K562 (cell line): ENCODE results near the gene STK24. TPM values are rescaled to one million over a fixed set of nuclear protein-coding genes. Genes with fewer than 3 reads are reported as not detected.

Experiments
- ATAC-seq: fragments of 200-7000 bp; cut with Tn5 transposase; 3 replicates; pipeline ENCODE4 v1.9.1; 2020; ENCODE audit warnings: moderate library complexity
- BruUV-seq: library from RNA; stranded (reverse); fragments of 400-500 nt; replicated peaks from 2 replicates; lab custom pipeline; 2021; lab: Mats Ljungman, UMichigan
- CTCF ChIA-PET: fragments of 300-600 bp; formaldehyde crosslinking; extraction: SDS; loops from one replicate; lab custom pipeline; 2021; ENCODE audit warnings: low intra/inter-chr PET ratio; lab: Yijun Ruan, JAX
- POLR2A ChIA-PET: fragments of 300-600, 350-650 bp; sonication (Branson Sonifier 250); formaldehyde crosslinking; extraction: SDS; loops from one replicate; lab custom pipeline; 2021; ENCODE audit warnings: antibody characterized with exemption, inconsistent platforms; lab: Yijun Ruan, JAX
- DNase-seq, 4 experiments: peaks; one replicate each; pipeline versions ENCODE4 v3.0.0 to v3.0.0-alpha.2; 2011 to 2018; ENCODE audit warnings: low spot score in 3 of 4, mixed read lengths in 3 of 4; ENCODE audit errors: extremely low read depth in 1 of 4
- FAIRE-seq: peaks from 2 replicates; lab custom pipeline; 2011; peaks lifted over from hg19 to GRCh38; lab: Jason Lieb, UNC
- H2AFZ ChIP-seq: 2 replicates; pipeline ENCODE4 v1.6.0; 2011; ENCODE audit warnings: low read depth, low read length, control low read depth, inconsistent platforms
- H3K27ac ChIP-seq: fragments of 200-600 bp; 3 replicates; pipeline ENCODE4 v1.8.0; 2011; ENCODE audit warnings: low read depth, mild to moderate bottlenecking, control low read depth, inconsistent platforms, low read length, moderate library complexity, mixed read lengths; ENCODE audit errors: extremely low read depth
- H3K27me3 ChIP-seq, 2 experiments: fragments of 300-600 bp in 1 of 2; 2 replicates in 1 of 2; 3 replicates in 1 of 2; pipeline versions ENCODE4 v1.6.0 to v1.8.0; 2011; ENCODE audit warnings: inconsistent platforms in 2 of 2, low read length in 2 of 2, mild to moderate bottlenecking in 1 of 2, mixed read lengths in 1 of 2, moderate library complexity in 1 of 2; ENCODE audit not compliant: control insufficient read depth in 2 of 2, insufficient read depth in 2 of 2
- H3K36me3 ChIP-seq: fragments of 300-600 bp; 3 replicates; pipeline ENCODE4 v1.8.0; 2011; ENCODE audit warnings: mild to moderate bottlenecking, low read length, inconsistent platforms; ENCODE audit not compliant: control insufficient read depth, insufficient read depth
- H3K4me1 ChIP-seq, 2 experiments: fragments of 200-600 bp in 1 of 2; replicated peaks in 1 of 2; 2 replicates in 1 of 2; 3 replicates in 1 of 2; pipeline versions ENCODE4 v1.5.1 to v1.8.0; 2011; ENCODE audit warnings: inconsistent platforms in 2 of 2, low read length in 2 of 2, mild to moderate bottlenecking in 1 of 2, mixed read lengths in 1 of 2, moderate library complexity in 1 of 2; ENCODE audit not compliant: control insufficient read depth in 2 of 2, insufficient read depth in 2 of 2
- H3K4me2 ChIP-seq: 2 replicates; pipeline ENCODE4 v1.6.1; 2011; ENCODE audit warnings: low read length, control low read depth, inconsistent platforms, mixed read lengths; ENCODE audit not compliant: insufficient read depth
- H3K4me3 ChIP-seq: fragments of 200-600 bp; sonication (generic), shearing (Covaris generic); 2 replicates; pipeline ENCODE4 v1.5.1; 2016; ENCODE audit warnings: control low read depth, inconsistent platforms
- H3K79me2 ChIP-seq: fragments of 200-600 bp; 3 replicates; pipeline ENCODE4 v1.8.0; 2011; ENCODE audit warnings: low read length, inconsistent platforms; ENCODE audit not compliant: control insufficient read depth, insufficient read depth
- H3K9ac ChIP-seq, 2 experiments: 2 replicates each; pipeline versions ENCODE4 v1.6.0 to v1.6.1; 2011; ENCODE audit warnings: low read depth in 2 of 2, low read length in 2 of 2, control low read depth in 1 of 2, inconsistent platforms in 1 of 2, mild to moderate bottlenecking in 1 of 2, mixed read lengths in 1 of 2; ENCODE audit not compliant: insufficient read depth in 1 of 2
- H3K9me1 ChIP-seq: one replicate; pipeline ENCODE4 v1.6.0; 2011; ENCODE audit warnings: inconsistent platforms, mild to moderate bottlenecking, low read length, moderate library complexity; ENCODE audit not compliant: control insufficient read depth, insufficient read depth
- H3K9me3 ChIP-seq: replicated peaks from 2 replicates; pipeline ENCODE4 v1.5.1; 2011; ENCODE audit warnings: low read depth, low read length, inconsistent platforms; ENCODE audit not compliant: control insufficient read depth, insufficient read depth
- H4K20me1 ChIP-seq: replicated peaks from 2 replicates; pipeline ENCODE4 v1.6.1; 2011; ENCODE audit warnings: low read length, inconsistent platforms, mixed read lengths; ENCODE audit not compliant: control insufficient read depth, insufficient read depth
- BCOR ChIP-seq: fragments of 450-650 bp; IDR thresholded peaks from 2 replicates; pipeline ENCODE4 v1.6.1; 2016
- CBFA2T3 ChIP-seq: fragments of 450-650 bp; IDR thresholded peaks from 2 replicates; pipeline ENCODE4 v1.6.1; 2017
- L3MBTL2 ChIP-seq: fragments of 450-650 bp; IDR thresholded peaks from 2 replicates; pipeline ENCODE4 v1.6.1; 2016; ENCODE audit warnings: mild to moderate bottlenecking, moderate library complexity
- ZNF318 ChIP-seq, 2 experiments: fragments of 450-650 bp; IDR thresholded peaks; 2 replicates each; pipeline ENCODE4 v1.6.1; 2016; ENCODE audit warnings: mild to moderate bottlenecking in 2 of 2, borderline replicate concordance in 1 of 2, low read depth in 1 of 2, moderate library complexity in 1 of 2
- WGBS: fragments of 100-300 bp; shearing (Covaris generic); methylation state at CpG from one replicate; pipeline ENCODE4 v1.1.6; 2016; ENCODE audit warnings: low coverage, mixed read lengths; ENCODE audit not compliant: insufficient coverage; ENCODE audit errors: missing lambda C conversion rate; 5-methylcytosine and 5-hydroxymethylcytosine counted together
- in situ Hi-C: fragments of 300-500 bp; cut with MboI; formaldehyde crosslinking; loops from 4 replicates; pipeline ENCODE4 v1.15.0; 2018; ENCODE audit warnings: inconsistent platforms, mixed read lengths
- intact Hi-C: fragments of 100-400 bp; cut with micrococcal nuclease; formaldehyde crosslinking; loops from 2 replicates; pipeline ENCODE4 v1.14.2; 2022
- polyA plus RNA-seq, 8 experiments: library from polyadenylated mRNA; depleted of rRNA in 4 of 8; stranded (reverse) in 5 of 8; unstranded in 3 of 8; fragments of >200 nt; fragmentation: Nextera tagmentation in 2 of 8; fragmentation: Illumina TruSeq in 1 of 8; extraction: Ambion mirVana in 2 of 8; extraction: Trizol in 1 of 8; gene quantifications; 2 replicates each; pipeline versions ENCODE4 v1.2.1 to v1.2.3, GENCODE V29; 2011 to 2014; ENCODE audit warnings: inconsistent platforms in 1 of 8, missing spikeins in 1 of 8
- total RNA-seq, 7 experiments: library from RNA; depleted of rRNA in 6 of 7; stranded (reverse); fragments of >200 nt in 6 of 7; fragmentation: Illumina TruSeq in 2 of 7; extraction: Trizol in 2 of 7; gene quantifications; 2 replicates each; pipeline versions ENCODE4 v1.2.1 to v1.2.3, GENCODE V29; 2011 to 2021; ENCODE audit warnings: low replicate concordance in 1 of 7
- TF ChIP-seq, protein P1 (sequence below): sonication (generic); formaldehyde crosslinking; IDR thresholded peaks from 2 replicates; pipeline ENCODE4 v1.8.1; 2023; ENCODE audit warnings: mild to moderate bottlenecking, missing genetic modification reagents

Gene STK24
- total and polyA plus RNA-seq, 9 of the 15 experiments (the other 6 are each of a cell fraction or from before 2014, with no cell fraction given): 3.8 to 78.4 (median 28.2) TPM

GRCh38 chr13:98514288-98514687 is 62.6 kb downstream of the STK24 start (continued):
- no peak for TF ChIP-seq ZNF318 (IDR thresholded peaks at IDR 0.05; ENCODE audit: borderline replicate concordance in 1 of 2, low read depth in 1 of 2)

GRCh38 chr13:98513837-98514236 is 63.1 kb downstream of the STK24 start:
- in situ Hi-C loops: no loop called here

More at GRCh38 chr13:98513837-98514236, 63.1 kb downstream of the STK24 start:
- peaks cover 56% of the 10 kb centered on the region for H3K79me2 ChIP-seq
- H3K36me3 ChIP-seq: peaks cover 34% of the 10 kb centered on the region; the same call in 2 of the 3 replicates
- no peak overlapping the region for H3K4me2 ChIP-seq
- POLR2A ChIA-PET: no interaction called here
- H3K9me1 ChIP-seq: no peaks in the 10 kb centered on the region
- CTCF ChIA-PET: no interaction called here
- intact Hi-C loops: no loop called here
- TF ChIP-seq, protein P1, sequence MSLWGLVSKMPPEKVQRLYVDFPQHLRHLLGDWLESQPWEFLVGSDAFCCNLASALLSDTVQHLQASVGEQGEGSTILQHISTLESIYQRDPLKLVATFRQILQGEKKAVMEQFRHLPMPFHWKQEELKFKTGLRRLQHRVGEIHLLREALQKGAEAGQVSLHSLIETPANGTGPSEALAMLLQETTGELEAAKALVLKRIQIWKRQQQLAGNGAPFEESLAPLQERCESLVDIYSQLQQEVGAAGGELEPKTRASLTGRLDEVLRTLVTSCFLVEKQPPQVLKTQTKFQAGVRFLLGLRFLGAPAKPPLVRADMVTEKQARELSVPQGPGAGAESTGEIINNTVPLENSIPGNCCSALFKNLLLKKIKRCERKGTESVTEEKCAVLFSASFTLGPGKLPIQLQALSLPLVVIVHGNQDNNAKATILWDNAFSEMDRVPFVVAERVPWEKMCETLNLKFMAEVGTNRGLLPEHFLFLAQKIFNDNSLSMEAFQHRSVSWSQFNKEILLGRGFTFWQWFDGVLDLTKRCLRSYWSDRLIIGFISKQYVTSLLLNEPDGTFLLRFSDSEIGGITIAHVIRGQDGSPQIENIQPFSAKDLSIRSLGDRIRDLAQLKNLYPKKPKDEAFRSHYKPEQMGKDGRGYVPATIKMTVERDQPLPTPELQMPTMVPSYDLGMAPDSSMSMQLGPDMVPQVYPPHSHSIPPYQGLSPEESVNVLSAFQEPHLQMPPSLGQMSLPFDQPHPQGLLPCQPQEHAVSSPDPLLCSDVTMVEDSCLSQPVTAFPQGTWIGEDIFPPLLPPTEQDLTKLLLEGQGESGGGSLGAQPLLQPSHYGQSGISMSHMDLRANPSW (CRISPR knock-in tag): no peak
- TF ChIP-seq BCOR (no peak), L3MBTL2 (no peak), CBFA2T3 (peak; percentile 9; the same call in 1 of the 2 replicates)
- H3K9me3 ChIP-seq: no peaks in the 10 kb centered on the region
- H3K9ac ChIP-seq: no peak overlapping the region
- 57% methylated on average over 2 of the region's 2 CpGs for WGBS
- no peak for ATAC-seq
- no peaks in the 10 kb centered on the region for H4K20me1 ChIP-seq
- H3K4me3 ChIP-seq: no peak overlapping the region
- FAIRE-seq: no peak
- no peak overlapping the region for H3K27ac ChIP-seq
- no TSS peak for BruUV-seq
- no peak overlapping the region for H2AFZ ChIP-seq
- no peaks in the 10 kb centered on the region for H3K27me3 ChIP-seq
- no peak for DNase-seq
- H3K4me1 ChIP-seq: peaks cover 15 to 38% of the 10 kb centered on the region in 2 experiments; a peak in 4 of 5 replicates
